Central memory CD8-positive, alpha-beta T cell (primary cell): ENCODE measurements around the gene G3BP2.
"Not testable (repeated sequence)": the region's sequence is repeated elsewhere in the genome, so short reads cannot be mapped to it uniquely, and the experiment has no call there.

Experiments
- ATAC-seq: fragments of 150-1000 bp; cut with Tn5 transposase; replicated peaks from 2 replicates; pipeline ENCODE4 v1.10.0; 2022; ENCODE audit warnings: mild to moderate bottlenecking, moderate FRiP score, moderate number of reproducible peaks; ENCODE audit not compliant: poor library complexity, severe bottlenecking; ENCODE audit errors: extremely low read depth
- DNase-seq, 2 donors: peaks; one replicate each; pipeline ENCODE4 v3.0.0; 2021; ENCODE audit warnings: low spot score in 2 of 2
- H3K27ac Mint-ChIP-seq: one replicate; pipeline ENCODE4 v1.8.0; 2022; ENCODE audit warnings: low read depth, mild to moderate bottlenecking, moderate library complexity, mixed read lengths
- H3K27me3 Mint-ChIP-seq: one replicate; pipeline ENCODE4 v1.8.0; 2022; ENCODE audit warnings: mixed read lengths
- H3K36me3 Mint-ChIP-seq: one replicate; pipeline ENCODE4 v1.8.0; 2022; ENCODE audit warnings: mild to moderate bottlenecking, moderate library complexity, mixed read lengths; ENCODE audit not compliant: insufficient read depth
- H3K4me1 Mint-ChIP-seq: one replicate; pipeline ENCODE4 v1.8.0; 2022; ENCODE audit warnings: mixed read lengths
- H3K4me3 Mint-ChIP-seq: one replicate; pipeline ENCODE4 v1.8.0; 2022; ENCODE audit warnings: mild to moderate bottlenecking, moderate library complexity, mixed read lengths
- H3K9me3 Mint-ChIP-seq: one replicate; pipeline ENCODE4 v1.8.0; 2022; ENCODE audit warnings: mixed read lengths

The G3BP2 gene

DNA sequence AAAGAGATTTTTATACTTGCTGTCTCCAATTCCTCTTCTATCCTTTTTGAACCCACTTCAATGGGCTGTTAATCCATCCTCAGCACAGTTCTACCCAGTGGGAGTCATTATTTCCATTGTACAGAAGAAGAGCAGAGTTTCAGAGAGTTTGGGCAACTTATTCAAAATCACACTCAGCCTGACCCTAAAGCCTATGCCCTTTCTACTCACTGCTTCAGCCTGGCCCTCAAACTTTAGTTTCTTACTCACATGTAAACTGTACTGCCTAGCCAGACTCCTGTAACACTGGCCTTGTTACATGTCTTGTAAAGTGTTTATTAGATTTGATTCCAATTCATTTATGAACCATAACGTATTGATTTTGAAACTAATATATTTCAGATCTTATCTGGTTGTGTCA, 26.1 kb upstream of the G3BP2 start:
- Mint-ChIP-seq H3K9me3 (no peaks in the 10 kb centered on the region), H3K27ac (peak overlapping the region; percentile 47), H3K4me3 (peak overlapping the region; percentile 6), H3K36me3 (no peaks in the 10 kb centered on the region), H3K27me3 (no peaks in the 10 kb centered on the region), H3K4me1 (peaks cover 19% of the 10 kb centered on the region)
- DNase-seq (no peak), ATAC-seq (no peak)

- peak overlapping the region; percentile 6 for H3K4me3 Mint-ChIP-seq
- no peaks in the 10 kb centered on the region for H3K9me3 Mint-ChIP-seq
- H3K4me1 Mint-ChIP-seq = peaks cover 19% of the 10 kb centered on the region
- DNase-seq (no peak), ATAC-seq (peak; percentile 50)
- H3K27ac Mint-ChIP-seq = peak overlapping the region; percentile 47
- no peaks in the 10 kb centered on the region for H3K36me3 Mint-ChIP-seq
- no peaks in the 10 kb centered on the region for H3K27me3 Mint-ChIP-seq
Observed at GRCh38 chr4:75698963-75699228, 25.7 kb upstream of the G3BP2 start.

DNA sequence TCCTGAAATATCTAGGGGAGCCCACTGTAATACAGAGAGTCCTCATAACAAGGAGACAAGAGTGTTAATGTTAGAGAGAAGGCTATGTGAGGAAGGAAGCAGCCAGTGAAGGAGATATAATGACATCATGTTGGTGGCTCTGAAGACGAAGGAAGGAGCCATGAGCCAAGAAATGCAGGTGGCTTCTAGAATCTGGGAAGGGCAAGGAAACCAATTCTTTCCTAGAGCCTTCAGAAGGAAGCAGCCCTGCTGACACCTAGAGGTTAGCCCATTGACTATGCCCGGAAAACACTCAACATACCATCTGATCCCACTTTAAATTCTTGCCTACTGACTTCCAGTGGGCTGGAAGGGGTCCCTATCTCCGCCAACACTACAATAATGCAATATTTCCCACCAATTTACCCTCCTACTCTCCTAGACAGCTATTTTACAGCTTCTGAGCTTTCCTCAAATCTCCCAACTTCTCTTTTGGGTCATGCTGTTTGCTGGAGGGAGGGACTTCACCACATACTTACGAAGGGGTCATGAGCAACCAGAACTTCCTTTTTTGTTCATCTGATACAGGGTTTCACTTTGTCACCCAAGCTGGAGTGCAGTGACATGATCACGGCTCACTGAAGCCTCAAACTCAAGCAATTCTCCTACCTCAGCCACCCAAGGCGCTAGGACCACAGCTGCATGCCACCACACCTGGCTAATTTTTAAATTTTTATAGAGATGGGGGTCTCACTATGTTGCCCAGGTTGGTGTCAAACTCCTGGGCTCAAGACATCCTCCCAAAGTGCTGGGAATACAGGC, 25.2 kb upstream of the G3BP2 start:
- peak overlapping the region; percentile 6 for H3K4me3 Mint-ChIP-seq
- no peaks in the 10 kb centered on the region for H3K9me3 Mint-ChIP-seq
- DNase-seq (no peak), ATAC-seq (peak; percentile 55)
- no peaks in the 10 kb centered on the region for H3K27me3 Mint-ChIP-seq
- H3K4me1 Mint-ChIP-seq = peaks cover 19% of the 10 kb centered on the region
- no peaks in the 10 kb centered on the region for H3K36me3 Mint-ChIP-seq
- peak overlapping the region; percentile 47 for H3K27ac Mint-ChIP-seq

DNA sequence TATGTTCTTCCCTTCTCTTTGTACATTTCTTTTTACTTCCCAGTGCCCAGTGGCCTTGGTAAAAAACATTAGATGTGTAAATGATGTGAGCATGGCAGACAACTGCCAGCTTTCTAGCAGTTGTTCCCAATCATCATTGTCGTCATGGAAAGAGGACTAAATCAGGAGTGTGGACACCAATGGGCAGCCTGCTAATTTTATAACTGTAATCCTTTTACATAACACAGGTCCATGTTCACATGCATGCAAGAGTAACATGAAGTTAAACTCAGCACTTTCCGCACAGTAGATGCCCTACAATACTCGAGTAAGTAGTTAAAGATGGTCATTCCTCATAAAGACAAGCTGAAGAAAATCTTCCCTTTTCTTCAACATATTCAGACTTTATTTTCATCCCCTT, 23.4 kb upstream of the G3BP2 start:
- H3K4me3 Mint-ChIP-seq = no peak overlapping the region
- no peak for DNase-seq
- H3K36me3 Mint-ChIP-seq = no peaks in the 10 kb centered on the region
- H3K27me3 Mint-ChIP-seq = no peaks in the 10 kb centered on the region
- no peak for ATAC-seq
- no peak overlapping the region for H3K27ac Mint-ChIP-seq
- no peaks in the 10 kb centered on the region for H3K9me3 Mint-ChIP-seq
- H3K4me1 Mint-ChIP-seq = peaks cover 19% of the 10 kb centered on the region

- ATAC-seq = peak; percentile 52
- H3K4me3 Mint-ChIP-seq = no peak overlapping the region
Observed at GRCh38 chr4:75696071-75696470, 22.9 kb upstream of the G3BP2 start.

DNA sequence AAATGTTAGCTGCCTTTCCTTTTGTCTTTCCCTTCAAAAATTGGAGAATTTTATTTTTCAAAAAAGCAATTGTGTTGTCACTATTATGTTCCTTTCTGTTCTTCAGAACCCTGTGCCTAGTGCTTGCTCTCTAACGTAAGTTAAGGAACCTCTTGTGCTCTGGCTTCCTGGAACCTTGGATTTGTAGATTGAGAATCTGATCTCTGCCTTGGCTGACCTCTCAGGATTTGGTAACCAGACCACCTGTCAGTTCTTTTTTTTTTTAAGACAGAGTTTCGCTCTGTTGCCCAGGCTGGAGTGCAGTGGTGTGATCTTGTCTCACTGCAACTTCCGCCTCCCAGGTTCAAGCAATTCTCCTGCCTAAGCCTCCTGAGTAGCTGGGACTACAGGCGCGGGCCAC, 18.9 kb upstream of the G3BP2 start:
- not testable (repeated sequence) for H3K4me3 Mint-ChIP-seq, H3K36me3 Mint-ChIP-seq, H3K27ac Mint-ChIP-seq, H3K27me3 Mint-ChIP-seq, H3K4me1 Mint-ChIP-seq, ATAC-seq, DNase-seq, H3K9me3 Mint-ChIP-seq

More at GRCh38 chr4:75696071-75696470, 22.9 kb upstream of the G3BP2 start:
- Mint-ChIP-seq H3K27ac (no peak overlapping the region), H3K36me3 (no peaks in the 10 kb centered on the region), H3K4me1 (peaks cover 19% of the 10 kb centered on the region), H3K27me3 (no peaks in the 10 kb centered on the region), H3K9me3 (no peaks in the 10 kb centered on the region)
- no peak for DNase-seq

DNA sequence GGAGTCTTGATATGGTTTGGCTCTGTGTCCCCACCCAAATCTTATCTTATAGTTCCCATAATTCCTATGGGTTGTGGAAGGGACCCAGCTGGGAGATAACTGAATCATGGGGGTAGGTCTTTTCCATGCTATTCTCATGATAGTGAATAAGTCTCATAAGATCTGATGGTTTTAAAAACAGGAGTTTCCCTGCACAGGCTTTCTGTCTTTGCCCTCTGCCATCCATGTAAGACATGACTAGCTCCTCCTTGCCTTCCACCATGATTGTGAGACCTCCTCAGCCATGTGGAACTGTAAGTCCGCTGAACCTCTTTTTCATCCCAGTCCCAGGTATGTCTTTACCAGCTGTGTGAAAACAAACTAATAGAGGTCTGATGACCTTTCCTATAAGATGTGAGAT, 13.9 kb upstream of the G3BP2 start:
- not testable (repeated sequence) for ATAC-seq, H3K27ac Mint-ChIP-seq, H3K4me3 Mint-ChIP-seq

GRCh38 chr4:75686346-75686745, 13.1 kb upstream of the G3BP2 start:
- H3K4me1 Mint-ChIP-seq = peaks cover 24% of the 10 kb centered on the region
- no peak for DNase-seq
- H3K9me3 Mint-ChIP-seq = no peaks in the 10 kb centered on the region
- ATAC-seq = peak; percentile 91
- peak overlapping the region; percentile 26 for H3K27ac Mint-ChIP-seq
- peak overlapping the region; percentile 1 for H3K4me3 Mint-ChIP-seq
- H3K27me3 Mint-ChIP-seq = no peaks in the 10 kb centered on the region
- no peaks in the 10 kb centered on the region for H3K36me3 Mint-ChIP-seq

More for the DNA sequence above, 13.9 kb upstream of the G3BP2 start:
- peaks cover 24% of the 10 kb centered on the region for H3K4me1 Mint-ChIP-seq
- not testable (repeated sequence) for H3K36me3 Mint-ChIP-seq, H3K27me3 Mint-ChIP-seq, DNase-seq, H3K9me3 Mint-ChIP-seq

GRCh38 chr4:75685546-75686189, 12.5 kb upstream of the G3BP2 start:
- DNase-seq (no peak), ATAC-seq (no peak)
- Mint-ChIP-seq H3K36me3 (no peaks in the 10 kb centered on the region), H3K9me3 (no peaks in the 10 kb centered on the region), H3K27ac (peak overlapping the region; percentile 26), H3K4me1 (peaks cover 24% of the 10 kb centered on the region), H3K4me3 (peak overlapping the region; percentile 1), H3K27me3 (no peaks in the 10 kb centered on the region)

DNA sequence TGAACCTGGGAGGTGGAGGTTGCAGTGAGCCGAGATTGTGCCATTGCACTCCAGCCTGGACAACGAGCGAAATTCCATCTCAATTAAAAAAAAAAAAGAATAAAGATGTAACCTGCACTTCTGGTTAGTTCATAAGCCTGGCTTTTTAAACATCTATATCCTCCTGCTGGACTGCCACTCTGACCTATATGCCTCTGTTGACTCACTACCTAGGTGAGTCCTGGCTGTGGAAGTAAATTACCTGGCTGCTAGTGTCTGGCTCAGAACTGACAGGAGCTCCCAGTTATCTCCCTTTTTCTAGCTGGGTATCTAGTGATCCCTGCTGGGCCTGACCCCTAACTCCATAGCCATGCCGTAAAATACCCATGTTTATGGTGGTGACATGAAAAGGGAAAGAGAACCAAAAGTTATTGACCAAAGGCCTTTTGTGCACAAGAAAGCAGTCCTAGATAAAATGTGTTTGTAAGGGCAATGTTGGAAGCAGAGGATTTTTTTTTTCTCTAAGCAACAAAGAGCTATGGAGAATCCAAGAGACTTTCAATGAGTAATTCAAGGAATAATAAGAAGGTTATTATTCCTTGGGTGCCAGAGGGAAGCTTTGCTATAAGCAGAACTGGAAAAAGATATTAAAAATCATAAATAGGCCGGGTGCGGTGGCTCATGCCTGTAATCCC, 10.4 kb upstream of the G3BP2 start:
- ATAC-seq (no peak), DNase-seq (no peak)
- Mint-ChIP-seq H3K4me3 (no peak overlapping the region), H3K36me3 (no peaks in the 10 kb centered on the region), H3K9me3 (no peaks in the 10 kb centered on the region), H3K4me1 (peaks cover 24% of the 10 kb centered on the region), H3K27ac (no peak overlapping the region), H3K27me3 (no peaks in the 10 kb centered on the region)

GRCh38 chr4:75679876-75680575, 6.8 kb upstream of the G3BP2 start:
- H3K9me3 Mint-ChIP-seq = no peaks in the 10 kb centered on the region
- ATAC-seq = no peak
- DNase-seq = no peak
- no peak overlapping the region for H3K27ac Mint-ChIP-seq
- peaks cover 2% of the 10 kb centered on the region for H3K36me3 Mint-ChIP-seq
- H3K27me3 Mint-ChIP-seq = no peaks in the 10 kb centered on the region
- peaks cover 7% of the 10 kb centered on the region for H3K4me1 Mint-ChIP-seq
- no peak overlapping the region for H3K4me3 Mint-ChIP-seq

DNA sequence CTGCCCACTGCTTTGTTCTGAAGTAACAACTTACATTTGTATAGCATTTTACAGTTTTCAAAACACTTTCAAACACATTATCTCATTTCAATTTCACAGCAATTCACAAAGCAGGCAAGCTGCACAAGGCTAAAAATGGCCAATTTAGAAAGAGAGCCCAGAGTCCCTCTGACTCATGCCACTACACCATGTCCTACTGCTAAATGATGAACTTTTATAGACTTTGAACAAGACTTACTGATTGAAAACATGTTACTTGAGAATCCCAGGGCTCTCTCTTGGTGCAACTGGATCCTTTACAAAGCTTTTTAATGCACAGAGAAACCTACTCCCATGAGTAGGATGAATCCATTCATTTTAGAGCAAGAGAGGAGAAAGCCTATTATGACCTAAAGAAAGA, 5.8 kb upstream of the G3BP2 start:
- H3K27me3 Mint-ChIP-seq = no peaks in the 10 kb centered on the region
- peaks cover 10% of the 10 kb centered on the region for H3K4me1 Mint-ChIP-seq
- H3K9me3 Mint-ChIP-seq = no peaks in the 10 kb centered on the region
- no peak for DNase-seq
- peaks cover 2% of the 10 kb centered on the region for H3K36me3 Mint-ChIP-seq
- ATAC-seq = no peak
- no peak overlapping the region for H3K4me3 Mint-ChIP-seq
- H3K27ac Mint-ChIP-seq = no peak overlapping the region
